K562 (cell line): ENCODE results near the gene TRABD2B. TPM values are rescaled to one million over a fixed set of nuclear protein-coding genes. Genes with fewer than 3 reads are reported as not detected.

Experiments used
- ATAC-seq: fragments of 200-7000 bp; cut with Tn5 transposase; 3 replicates; pipeline ENCODE4 v1.9.1; 2020; ENCODE audit warnings: moderate library complexity
- BruUV-seq: library from RNA; stranded (reverse); fragments of 400-500 nt; replicated peaks from 2 replicates; lab custom pipeline; 2021; lab: Mats Ljungman, UMichigan
- CTCF ChIA-PET: fragments of 300-600 bp; formaldehyde crosslinking; extraction: SDS; loops from one replicate; lab custom pipeline; 2021; ENCODE audit warnings: low intra/inter-chr PET ratio; lab: Yijun Ruan, JAX
- POLR2A ChIA-PET: fragments of 300-600, 350-650 bp; sonication (Branson Sonifier 250); formaldehyde crosslinking; extraction: SDS; loops from one replicate; lab custom pipeline; 2021; ENCODE audit warnings: antibody characterized with exemption, inconsistent platforms; lab: Yijun Ruan, JAX
- DNase-seq, 4 experiments: peaks; one replicate each; pipeline versions ENCODE4 v3.0.0 to v3.0.0-alpha.2; 2011 to 2018; ENCODE audit warnings: low spot score in 3 of 4, mixed read lengths in 3 of 4; ENCODE audit errors: extremely low read depth in 1 of 4
- FAIRE-seq: peaks from 2 replicates; lab custom pipeline; 2011; peaks lifted over from hg19 to GRCh38; lab: Jason Lieb, UNC
- H2AFZ ChIP-seq: 2 replicates; pipeline ENCODE4 v1.6.0; 2011; ENCODE audit warnings: low read depth, low read length, control low read depth, inconsistent platforms
- H3K27ac ChIP-seq: fragments of 200-600 bp; 3 replicates; pipeline ENCODE4 v1.8.0; 2011; ENCODE audit warnings: low read depth, mild to moderate bottlenecking, control low read depth, inconsistent platforms, low read length, moderate library complexity, mixed read lengths; ENCODE audit errors: extremely low read depth
- H3K27me3 ChIP-seq, 2 experiments: fragments of 300-600 bp in 1 of 2; 2 replicates in 1 of 2; 3 replicates in 1 of 2; pipeline versions ENCODE4 v1.6.0 to v1.8.0; 2011; ENCODE audit warnings: inconsistent platforms in 2 of 2, low read length in 2 of 2, mild to moderate bottlenecking in 1 of 2, mixed read lengths in 1 of 2, moderate library complexity in 1 of 2; ENCODE audit not compliant: control insufficient read depth in 2 of 2, insufficient read depth in 2 of 2
- H3K36me3 ChIP-seq: fragments of 300-600 bp; 3 replicates; pipeline ENCODE4 v1.8.0; 2011; ENCODE audit warnings: mild to moderate bottlenecking, low read length, inconsistent platforms; ENCODE audit not compliant: control insufficient read depth, insufficient read depth
- H3K4me1 ChIP-seq, 2 experiments: fragments of 200-600 bp in 1 of 2; replicated peaks in 1 of 2; 2 replicates in 1 of 2; 3 replicates in 1 of 2; pipeline versions ENCODE4 v1.5.1 to v1.8.0; 2011; ENCODE audit warnings: inconsistent platforms in 2 of 2, low read length in 2 of 2, mild to moderate bottlenecking in 1 of 2, mixed read lengths in 1 of 2, moderate library complexity in 1 of 2; ENCODE audit not compliant: control insufficient read depth in 2 of 2, insufficient read depth in 2 of 2
- H3K4me2 ChIP-seq: 2 replicates; pipeline ENCODE4 v1.6.1; 2011; ENCODE audit warnings: low read length, control low read depth, inconsistent platforms, mixed read lengths; ENCODE audit not compliant: insufficient read depth
- H3K4me3 ChIP-seq: fragments of 200-600 bp; sonication (generic), shearing (Covaris generic); 2 replicates; pipeline ENCODE4 v1.5.1; 2016; ENCODE audit warnings: control low read depth, inconsistent platforms
- H3K79me2 ChIP-seq: fragments of 200-600 bp; 3 replicates; pipeline ENCODE4 v1.8.0; 2011; ENCODE audit warnings: low read length, inconsistent platforms; ENCODE audit not compliant: control insufficient read depth, insufficient read depth
- H3K9ac ChIP-seq, 2 experiments: 2 replicates each; pipeline versions ENCODE4 v1.6.0 to v1.6.1; 2011; ENCODE audit warnings: low read depth in 2 of 2, low read length in 2 of 2, control low read depth in 1 of 2, inconsistent platforms in 1 of 2, mild to moderate bottlenecking in 1 of 2, mixed read lengths in 1 of 2; ENCODE audit not compliant: insufficient read depth in 1 of 2
- H3K9me1 ChIP-seq: one replicate; pipeline ENCODE4 v1.6.0; 2011; ENCODE audit warnings: inconsistent platforms, mild to moderate bottlenecking, low read length, moderate library complexity; ENCODE audit not compliant: control insufficient read depth, insufficient read depth
- H3K9me3 ChIP-seq: replicated peaks from 2 replicates; pipeline ENCODE4 v1.5.1; 2011; ENCODE audit warnings: low read depth, low read length, inconsistent platforms; ENCODE audit not compliant: control insufficient read depth, insufficient read depth
- H4K20me1 ChIP-seq: replicated peaks from 2 replicates; pipeline ENCODE4 v1.6.1; 2011; ENCODE audit warnings: low read length, inconsistent platforms, mixed read lengths; ENCODE audit not compliant: control insufficient read depth, insufficient read depth
- WGBS: fragments of 100-300 bp; shearing (Covaris generic); methylation state at CpG from one replicate; pipeline ENCODE4 v1.1.6; 2016; ENCODE audit warnings: low coverage, mixed read lengths; ENCODE audit not compliant: insufficient coverage; ENCODE audit errors: missing lambda C conversion rate; 5-methylcytosine and 5-hydroxymethylcytosine counted together
- in situ Hi-C: fragments of 300-500 bp; cut with MboI; formaldehyde crosslinking; loops from 4 replicates; pipeline ENCODE4 v1.15.0; 2018; ENCODE audit warnings: inconsistent platforms, mixed read lengths
- intact Hi-C: fragments of 100-400 bp; cut with micrococcal nuclease; formaldehyde crosslinking; loops from 2 replicates; pipeline ENCODE4 v1.14.2; 2022
- polyA plus RNA-seq, 8 experiments: library from polyadenylated mRNA; depleted of rRNA in 4 of 8; stranded (reverse) in 5 of 8; unstranded in 3 of 8; fragments of >200 nt; fragmentation: Nextera tagmentation in 2 of 8; fragmentation: Illumina TruSeq in 1 of 8; extraction: Ambion mirVana in 2 of 8; extraction: Trizol in 1 of 8; gene quantifications; 2 replicates each; pipeline versions ENCODE4 v1.2.1 to v1.2.3, GENCODE V29; 2011 to 2014; ENCODE audit warnings: inconsistent platforms in 1 of 8, missing spikeins in 1 of 8
- total RNA-seq, 7 experiments: library from RNA; depleted of rRNA in 6 of 7; stranded (reverse); fragments of >200 nt in 6 of 7; fragmentation: Illumina TruSeq in 2 of 7; extraction: Trizol in 2 of 7; gene quantifications; 2 replicates each; pipeline versions ENCODE4 v1.2.1 to v1.2.3, GENCODE V29; 2011 to 2021; ENCODE audit warnings: low replicate concordance in 1 of 7
- TF ChIP-seq, protein P1 (sequence below): fragments of 450-650 bp; conservative IDR thresholded peaks from 2 replicates; pipeline ENCODE4 v1.6.1; 2016; ENCODE audit warnings: missing genetic modification characterization, low read depth, mild to moderate bottlenecking, control low read depth, missing compliant biosample characterization
- TF ChIP-seq, protein P2 (sequence below): fragments of 450-650 bp; formaldehyde crosslinking; IDR thresholded peaks from 2 replicates; pipeline ENCODE4 v1.4.0; 2020; ENCODE audit warnings: mild to moderate bottlenecking, mixed read lengths

The TRABD2B gene
- total and polyA plus RNA-seq, 9 of the 15 experiments (the other 6 are each of a cell fraction or from before 2014, with no cell fraction given), result not detected

GRCh38 chr1:47722101-47722500 is 275.1 kb downstream of the TRABD2B start:
- Histone ChIP-seq H3K36me3 (no peaks in the 10 kb centered on the region), H3K4me3 (no peak overlapping the region), H3K9me1 (no peaks in the 10 kb centered on the region), H3K27me3 (peaks cover 21 to 69% of the 10 kb centered on the region in 2 experiments), H3K9me3 (no peaks in the 10 kb centered on the region), H3K79me2 (no peaks in the 10 kb centered on the region), H4K20me1 (peaks cover 21% of the 10 kb centered on the region), H3K4me1 (peaks cover 0 to 10% of the 10 kb centered on the region in 2 experiments; a peak in 1 of 5 replicates), H3K9ac (no peak overlapping the region), H3K4me2 (no peak overlapping the region), H2AFZ (no peak overlapping the region), H3K27ac (no peak overlapping the region)
- intact Hi-C loops (no loop called here), in situ Hi-C loops (no loop called here)
- DNase-seq (no peak), ATAC-seq (no peak), FAIRE-seq (no peak)
- WGBS, result 1% methylated on average over 8 of the region's 8 CpGs
- ChIA-PET POLR2A (no interaction called here), CTCF (no interaction called here)
- BruUV-seq, result no TSS peak
- TF ChIP-seq, protein P1, sequence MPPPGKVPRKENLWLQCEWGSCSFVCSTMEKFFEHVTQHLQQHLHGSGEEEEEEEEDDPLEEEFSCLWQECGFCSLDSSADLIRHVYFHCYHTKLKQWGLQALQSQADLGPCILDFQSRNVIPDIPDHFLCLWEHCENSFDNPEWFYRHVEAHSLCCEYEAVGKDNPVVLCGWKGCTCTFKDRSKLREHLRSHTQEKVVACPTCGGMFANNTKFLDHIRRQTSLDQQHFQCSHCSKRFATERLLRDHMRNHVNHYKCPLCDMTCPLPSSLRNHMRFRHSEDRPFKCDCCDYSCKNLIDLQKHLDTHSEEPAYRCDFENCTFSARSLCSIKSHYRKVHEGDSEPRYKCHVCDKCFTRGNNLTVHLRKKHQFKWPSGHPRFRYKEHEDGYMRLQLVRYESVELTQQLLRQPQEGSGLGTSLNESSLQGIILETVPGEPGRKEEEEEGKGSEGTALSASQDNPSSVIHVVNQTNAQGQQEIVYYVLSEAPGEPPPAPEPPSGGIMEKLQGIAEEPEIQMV (tag), result no peak

- DNase-seq (no peak), ATAC-seq (no peak), FAIRE-seq (no peak)
- intact Hi-C loops, result no loop called here
- H3K4me3 ChIP-seq, result no peak overlapping the region
- CTCF ChIA-PET, result no interaction called here
- no peaks in the 10 kb centered on the region for H3K9me3 ChIP-seq
- H3K9me1 ChIP-seq, result no peaks in the 10 kb centered on the region
- H3K4me2 ChIP-seq, result no peak overlapping the region
- H3K4me1 ChIP-seq, result peaks cover 0 to 6% of the 10 kb centered on the region in 2 experiments; a peak in 1 of 5 replicates
- no peak overlapping the region for H3K9ac ChIP-seq
- H3K27ac ChIP-seq, result no peak overlapping the region
- H3K79me2 ChIP-seq, result no peaks in the 10 kb centered on the region
- H4K20me1 ChIP-seq, result peaks cover 14% of the 10 kb centered on the region
- POLR2A ChIA-PET, result no interaction called here
- TF ChIP-seq, protein P2, sequence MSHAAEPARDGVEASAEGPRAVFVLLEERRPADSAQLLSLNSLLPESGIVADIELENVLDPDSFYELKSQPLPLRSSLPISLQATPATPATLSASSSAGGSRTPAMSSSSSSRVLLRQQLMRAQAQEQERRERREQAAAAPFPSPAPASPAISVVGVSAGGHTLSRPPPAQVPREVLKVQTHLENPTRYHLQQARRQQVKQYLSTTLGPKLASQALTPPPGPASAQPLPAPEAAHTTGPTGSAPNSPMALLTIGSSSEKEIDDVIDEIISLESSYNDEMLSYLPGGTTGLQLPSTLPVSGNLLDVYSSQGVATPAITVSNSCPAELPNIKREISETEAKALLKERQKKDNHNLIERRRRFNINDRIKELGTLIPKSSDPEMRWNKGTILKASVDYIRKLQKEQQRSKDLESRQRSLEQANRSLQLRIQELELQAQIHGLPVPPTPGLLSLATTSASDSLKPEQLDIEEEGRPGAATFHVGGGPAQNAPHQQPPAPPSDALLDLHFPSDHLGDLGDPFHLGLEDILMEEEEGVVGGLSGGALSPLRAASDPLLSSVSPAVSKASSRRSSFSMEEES (CRISPR knock-in tag), result no peak
- TF ChIP-seq, all 486 proteins: peak for 0
- Histone ChIP-seq H2AFZ (no peak overlapping the region), H3K36me3 (no peaks in the 10 kb centered on the region), H3K27me3 (peaks cover 10 to 50% of the 10 kb centered on the region in 2 experiments)
- BruUV-seq, result no TSS peak
- 2% methylated on average over 3 of the region's 4 CpGs for WGBS
- in situ Hi-C loops, result no loop called here
These were observed 277.1 kb downstream of the TRABD2B start for GRCh38 chr1:47720111-47720510.
